Forelimb muscle (tissue), 1 donor: ENCODE results near the gene BSPRY. TPM values are rescaled to one million over a fixed set of nuclear protein-coding genes. Genes with fewer than 3 reads are reported as not detected.
"Not testable (repeated sequence)": the region's sequence is repeated elsewhere in the genome, so short reads cannot be mapped to it uniquely, and the experiment has no call there.

Experiments
- DNase-seq: peaks from one replicate; pipeline ENCODE4 v3.0.0-alpha.2; 2013; ENCODE audit warnings: low read depth
- polyA plus RNA-seq: library from polyadenylated mRNA; unstranded; fragments of 120-200 nt; gene quantifications from one replicate; pipeline ENCODE4 v1.2.1, GENCODE V29; 2013; ENCODE audit not compliant: insufficient read length

The BSPRY gene
- polyA plus RNA-seq, 1 donor, result 0.29 TPM

- no peak for DNase-seq
These were observed 20.5 kb downstream of the BSPRY start for GRCh38 chr9:113369855-113370140.

- no peak for DNase-seq
These were observed 21.5 kb downstream of the BSPRY start for GRCh38 chr9:113370806-113371325.

- DNase-seq, result no peak
These were observed 22.7 kb downstream of the BSPRY start for GRCh38 chr9:113372059-113372458.

- DNase-seq, result no peak
These were observed 23.9 kb downstream of the BSPRY start for GRCh38 chr9:113373256-113373655.

- DNase-seq, result no peak
These were observed 24.5 kb downstream of the BSPRY start for GRCh38 chr9:113373676-113374392.

- no peak for DNase-seq
These were observed 26.0 kb downstream of the BSPRY start for GRCh38 chr9:113375057-113376023.

- no peak for DNase-seq
These were observed 27.6 kb downstream of the BSPRY start, which contains the start of gene HDHD3 for GRCh38 chr9:113376634-113377567. TSS of gene HDHD3 (minus strand) at chr9:113376986. CDS start at chr9:113374354, 2,632 bp downstream.

GRCh38 chr9:113379094-113379828 lies 29.9 kb downstream of the BSPRY start:
- DNase-seq, result not testable (repeated sequence)

GRCh38 chr9:113379829-113380210 lies 30.5 kb downstream of the BSPRY start:
- not testable (repeated sequence) for DNase-seq

- DNase-seq, result no peak
These were observed 31.6 kb downstream of the BSPRY start for GRCh38 chr9:113380869-113381378.

- not testable (repeated sequence) for DNase-seq
These were observed 32.1 kb downstream of the BSPRY start for GRCh38 chr9:113381441-113381840.

GRCh38 chr9:113381909-113382411 lies 32.6 kb downstream of the BSPRY start:
- DNase-seq, result no peak

GRCh38 chr9:113386571-113387393 lies 37.4 kb downstream of the BSPRY start:
- no peak for DNase-seq

GRCh38 chr9:113387560-113388230 lies 38.4 kb downstream of the BSPRY start:
- DNase-seq, result no peak

GRCh38 chr9:113388833-113389232 lies 39.5 kb downstream of the BSPRY start:
- DNase-seq, result no peak

- no peak for DNase-seq
These were observed 40.1 kb downstream of the BSPRY start for GRCh38 chr9:113389451-113389850.

- DNase-seq, result no peak
These were observed 41.0 kb downstream of the BSPRY start for GRCh38 chr9:113390192-113390960.

GRCh38 chr9:113391917-113392316 lies 42.6 kb downstream of the BSPRY start:
- DNase-seq, result no peak
